Measurements from ENCODE around the gene AGPAT4.
A peak's percentile ranks its signal among the peaks of the same experiment; 100 is the strongest.
"Not testable (repeated sequence)": the region's sequence is repeated elsewhere in the genome, so short reads cannot be mapped to it uniquely, and the experiment has no call there.

The AGPAT4 gene, protein sequence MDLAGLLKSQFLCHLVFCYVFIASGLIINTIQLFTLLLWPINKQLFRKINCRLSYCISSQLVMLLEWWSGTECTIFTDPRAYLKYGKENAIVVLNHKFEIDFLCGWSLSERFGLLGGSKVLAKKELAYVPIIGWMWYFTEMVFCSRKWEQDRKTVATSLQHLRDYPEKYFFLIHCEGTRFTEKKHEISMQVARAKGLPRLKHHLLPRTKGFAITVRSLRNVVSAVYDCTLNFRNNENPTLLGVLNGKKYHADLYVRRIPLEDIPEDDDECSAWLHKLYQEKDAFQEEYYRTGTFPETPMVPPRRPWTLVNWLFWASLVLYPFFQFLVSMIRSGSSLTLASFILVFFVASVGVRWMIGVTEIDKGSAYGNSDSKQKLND

DNA sequence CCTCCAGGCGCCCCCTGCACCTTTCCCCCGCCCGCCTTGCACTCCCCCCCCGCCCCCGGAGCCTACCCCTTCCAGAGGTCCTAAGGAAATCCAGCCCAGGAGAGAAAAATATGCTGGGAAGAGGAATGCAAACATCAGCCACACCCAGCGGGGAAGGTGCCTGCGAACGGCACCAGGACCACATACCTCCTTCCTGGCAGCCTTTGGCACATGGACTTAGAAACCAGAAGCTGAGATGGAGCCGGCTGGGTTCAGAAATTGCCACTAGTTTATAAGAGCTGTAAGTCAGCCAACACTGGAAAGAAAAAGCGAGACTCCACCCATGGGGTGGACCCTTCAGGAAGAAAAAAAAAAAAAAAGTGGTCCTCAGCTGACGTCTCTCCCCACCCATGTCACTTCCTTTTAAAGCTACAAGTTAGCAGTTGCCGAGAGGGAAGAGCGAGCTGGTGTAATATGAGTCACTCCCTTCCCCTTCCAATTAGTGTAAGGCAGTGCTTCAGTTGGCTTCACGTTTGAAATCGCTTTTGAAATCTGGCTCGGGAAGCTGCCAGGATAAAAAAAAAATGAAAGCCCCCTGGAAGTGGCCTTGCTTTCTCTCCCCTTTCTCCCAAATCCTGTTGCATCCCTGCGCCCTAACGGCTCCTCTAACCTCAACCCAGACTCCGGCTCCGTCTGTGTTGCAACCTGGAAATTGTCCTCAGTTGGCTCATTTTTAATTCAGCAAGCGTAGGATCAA is at the start of gene AGPAT4:
TSS of gene AGPAT4 (minus strand) at position 310 of the 736 bp plus-strand sequence. CDS start 41,848 bp downstream, outside the sequence.
- DNase-seq, result peak; percentile 62

DNA sequence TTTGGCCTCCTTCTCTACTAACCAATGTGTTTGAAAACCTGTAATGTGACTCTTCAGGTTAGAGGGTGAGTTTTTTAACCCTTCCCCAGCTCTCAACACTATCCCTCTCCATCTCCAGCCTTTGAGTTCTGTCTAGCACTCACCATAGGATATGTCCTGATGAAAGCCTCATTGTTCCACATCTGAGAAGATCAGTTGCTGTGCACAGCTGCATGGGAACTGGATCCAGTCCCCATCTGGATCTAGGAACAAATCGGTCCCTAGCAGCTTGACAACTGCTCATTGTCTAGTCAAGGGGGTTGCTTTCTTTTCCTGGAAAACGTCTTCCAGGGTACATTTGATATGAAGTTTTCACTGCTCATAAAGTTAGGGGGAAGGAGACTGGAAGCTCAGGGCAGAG is 45.4 kb upstream of the AGPAT4 start:
- DNase-seq, result no peak

DNA sequence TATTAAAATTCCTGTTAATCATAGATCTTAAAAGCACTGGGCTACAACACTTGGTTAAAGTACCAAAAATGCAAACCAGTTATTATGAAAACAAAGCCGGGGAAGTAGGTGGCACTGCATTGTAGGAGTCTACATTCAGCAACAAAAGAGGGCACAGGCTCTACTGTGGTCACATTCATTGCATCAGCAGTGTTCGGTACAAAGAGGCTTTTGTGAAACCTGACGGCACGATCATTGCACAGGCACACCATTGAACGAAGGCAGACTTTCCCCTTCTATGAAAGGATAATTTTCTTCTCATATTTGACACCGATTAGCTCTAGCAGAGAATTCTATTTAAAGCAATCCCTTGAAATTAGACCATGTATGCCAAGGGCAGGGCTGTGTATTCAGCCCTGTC is 44.6 kb upstream of the AGPAT4 start:
- DNase-seq, result no peak

DNA sequence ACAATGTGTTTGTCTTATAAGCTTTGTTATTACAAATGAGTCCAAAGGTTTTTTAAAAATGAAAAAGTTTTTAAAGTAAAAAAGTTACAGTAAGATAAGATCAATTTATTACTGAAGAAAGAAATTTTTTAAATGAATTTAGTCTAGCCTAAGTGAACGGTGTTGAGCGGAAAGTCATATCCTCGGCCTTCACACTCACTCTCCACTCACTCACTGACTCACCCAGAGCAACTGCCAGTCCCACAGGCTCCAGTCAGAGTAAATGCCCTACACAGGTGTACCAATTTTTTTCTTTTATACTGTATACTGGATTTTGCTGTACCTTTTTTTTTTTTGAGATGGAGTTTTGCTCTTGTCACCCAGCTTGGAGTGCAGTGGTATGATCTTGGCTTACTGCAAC is 42.7 kb upstream of the AGPAT4 start:
- no peak for DNase-seq

DNA sequence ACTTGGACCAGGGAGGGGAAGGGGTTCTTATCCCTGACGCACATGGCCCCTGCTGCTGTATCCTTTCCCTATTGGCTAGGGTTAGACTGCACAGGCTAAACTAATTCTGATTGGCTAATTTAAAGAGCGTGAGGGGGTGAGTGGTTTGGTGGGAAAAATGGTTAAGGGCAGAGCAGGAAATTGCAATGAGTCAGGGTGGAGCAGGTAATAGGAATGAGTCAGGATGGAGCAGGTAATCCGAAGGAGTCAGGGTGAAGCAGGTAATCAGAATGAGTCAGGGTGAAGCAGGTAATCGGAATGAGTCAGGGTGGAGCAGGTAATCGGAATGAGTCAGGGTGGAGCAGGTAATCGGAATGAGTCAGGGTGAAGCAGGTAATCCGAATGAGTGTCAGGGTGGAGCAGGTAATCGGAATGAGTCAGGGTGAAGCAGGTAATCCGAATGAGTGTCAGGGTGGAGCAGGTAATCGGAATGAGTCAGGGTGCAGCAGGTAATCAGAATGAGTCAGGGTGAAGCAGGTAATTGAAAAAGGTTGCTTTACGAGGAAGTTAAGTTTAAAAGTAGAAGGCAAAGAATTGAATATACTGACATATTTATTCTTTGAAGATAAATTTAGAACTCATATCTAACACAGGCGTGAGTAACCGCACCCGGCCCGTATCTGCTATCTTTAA is 41.5 kb upstream of the AGPAT4 start:
- DNase-seq, result not testable (repeated sequence)

DNA sequence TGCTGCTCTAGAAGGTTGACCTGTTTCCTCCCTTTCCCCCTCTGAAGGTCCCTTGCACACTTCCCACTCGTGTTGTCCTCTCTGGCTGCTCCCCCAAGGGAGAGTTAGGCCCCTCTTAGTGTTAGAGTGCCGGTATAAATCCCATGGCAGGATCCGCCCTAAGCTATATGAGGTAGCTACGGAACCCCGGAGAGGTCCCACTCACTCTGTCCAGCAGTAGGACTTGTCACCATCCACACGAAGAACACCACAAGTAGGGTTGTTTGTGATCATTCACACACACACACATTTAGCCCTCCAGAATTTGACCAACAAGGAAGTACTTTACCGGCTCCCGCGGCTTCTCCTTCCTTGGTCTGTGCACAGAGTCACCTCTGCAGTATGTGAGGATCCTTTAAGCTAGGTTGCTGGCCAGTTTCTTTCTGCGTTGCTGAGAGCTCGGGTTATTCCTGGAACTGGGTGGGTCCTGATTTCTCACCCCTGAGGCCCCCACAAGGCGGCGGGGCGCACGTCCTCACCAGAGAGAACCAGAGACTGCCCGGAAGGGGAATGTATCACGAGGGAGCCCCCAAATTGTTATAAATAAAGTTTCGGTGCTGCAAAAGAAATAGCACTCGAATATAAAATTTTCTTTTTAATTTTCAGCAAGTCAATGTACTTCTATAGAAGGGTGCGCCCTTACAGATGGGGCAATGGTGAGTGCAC is 40.8 kb upstream of the AGPAT4 start:
- not testable (repeated sequence) for DNase-seq

DNA sequence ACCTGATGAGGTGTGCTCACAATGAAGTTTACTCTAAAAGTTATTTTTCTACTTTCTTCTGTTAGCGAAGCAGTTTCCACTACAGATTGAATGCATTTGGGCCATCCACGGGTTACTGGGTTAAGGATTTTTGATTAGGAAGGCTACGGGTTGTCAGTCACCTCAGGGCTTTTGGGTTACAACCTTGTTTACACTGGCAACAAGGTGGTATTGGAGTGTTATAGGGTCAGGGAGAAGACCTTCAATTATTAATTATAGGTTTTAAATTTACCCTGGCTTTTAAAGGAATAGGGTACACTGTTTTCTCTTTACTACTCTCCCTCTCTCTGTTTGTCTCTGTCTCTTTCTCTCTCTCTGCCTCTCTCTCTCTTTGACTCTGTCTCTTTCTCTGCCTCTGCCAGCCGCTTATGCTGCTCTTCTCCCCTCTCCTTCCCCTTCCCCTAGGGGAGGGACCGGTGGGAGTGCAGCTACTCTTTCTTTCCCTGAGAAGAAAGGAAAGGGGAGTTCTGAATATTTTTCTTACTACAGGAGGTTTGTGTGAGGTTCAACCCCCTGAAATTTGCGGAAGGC is 40.2 kb upstream of the AGPAT4 start:
- no peak for DNase-seq

DNA sequence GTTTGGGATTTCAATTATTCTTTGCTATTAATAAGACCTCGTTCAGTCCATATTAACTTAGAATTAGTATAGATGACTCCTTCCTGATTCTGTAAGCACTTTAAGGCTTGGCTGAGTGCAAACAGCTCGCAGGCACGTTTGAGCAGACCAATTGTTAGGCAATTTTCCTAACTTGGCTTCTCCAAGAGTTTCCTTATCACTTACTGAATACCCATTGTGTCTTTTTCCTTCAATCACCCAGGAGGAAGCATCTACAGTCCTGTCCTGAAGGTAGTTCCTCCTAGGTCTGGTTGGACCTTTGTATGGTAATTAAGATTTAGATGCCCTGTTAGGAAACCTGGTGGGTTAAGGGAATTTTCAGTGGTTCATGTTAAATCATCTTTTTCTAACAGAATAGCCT is 39.6 kb upstream of the AGPAT4 start:
- DNase-seq, result not testable (repeated sequence)

DNA sequence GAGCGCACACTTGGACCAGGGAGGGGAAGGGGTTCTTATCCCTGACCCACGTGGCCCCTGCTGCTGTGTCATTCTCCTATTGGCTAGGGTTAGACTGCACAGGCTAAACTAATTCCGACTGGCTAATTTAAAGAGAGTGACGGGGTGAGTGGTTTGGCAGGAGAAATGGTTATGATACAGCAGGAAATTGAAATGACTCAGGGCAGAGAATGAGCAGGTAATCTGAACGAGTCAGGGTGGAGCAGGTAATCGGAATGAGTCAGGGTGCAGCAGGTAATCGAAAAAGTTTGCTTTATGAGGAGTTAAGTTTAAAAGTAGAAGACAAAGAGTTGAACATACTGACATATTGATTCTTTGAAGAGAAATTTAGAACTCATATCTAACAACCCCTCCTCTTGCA is 35.9 kb upstream of the AGPAT4 start:
- not testable (repeated sequence) for DNase-seq

DNA sequence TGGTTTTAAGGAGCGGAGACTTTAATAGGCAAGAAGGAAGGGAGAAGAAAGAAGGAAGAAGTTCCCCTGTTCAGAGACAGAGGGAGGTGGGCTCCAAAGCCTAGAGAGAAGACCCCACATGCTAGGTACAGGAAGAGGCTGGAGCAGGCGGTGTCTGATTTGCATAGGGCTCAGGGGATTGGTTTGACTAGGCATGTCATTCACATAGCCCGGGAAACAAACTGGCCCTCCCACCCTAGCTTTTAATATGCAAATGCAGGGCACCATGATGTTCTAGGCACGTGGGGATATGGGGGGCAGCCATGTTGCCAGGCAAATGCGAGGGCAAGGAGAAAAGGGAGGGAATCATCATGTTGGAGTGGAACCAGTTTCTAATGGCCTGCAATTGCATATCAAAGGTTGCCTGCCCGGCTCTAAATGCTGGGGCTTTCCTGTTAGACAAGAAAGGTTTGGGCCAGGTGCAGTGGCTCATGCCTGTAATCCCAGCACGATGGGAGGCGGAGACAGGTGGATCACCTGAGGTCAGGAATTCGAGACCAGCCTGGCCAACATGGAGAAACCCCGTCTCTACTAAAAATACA is 34.3 kb upstream of the AGPAT4 start:
- no peak for DNase-seq

DNA sequence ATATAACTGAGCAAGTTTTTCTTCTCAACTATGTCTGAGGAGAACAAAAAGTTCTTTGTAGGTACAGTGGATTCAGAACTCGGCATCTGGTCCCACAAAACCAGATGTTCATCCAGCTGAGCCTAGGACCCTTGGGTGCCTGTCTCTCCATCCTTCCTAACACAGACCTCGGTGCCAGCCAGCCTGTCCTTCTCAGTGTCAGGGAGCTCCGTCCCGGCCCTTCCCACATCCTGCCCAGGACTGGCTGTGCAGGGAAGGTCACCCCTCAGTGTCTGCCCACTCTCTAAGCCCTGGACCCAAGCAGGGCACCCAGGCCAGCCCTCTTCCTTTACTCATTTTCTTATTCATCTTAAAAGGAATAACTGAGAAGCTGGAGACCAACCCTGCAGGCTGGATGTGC is 32.0 kb upstream of the AGPAT4 start:
- no peak for DNase-seq

DNA sequence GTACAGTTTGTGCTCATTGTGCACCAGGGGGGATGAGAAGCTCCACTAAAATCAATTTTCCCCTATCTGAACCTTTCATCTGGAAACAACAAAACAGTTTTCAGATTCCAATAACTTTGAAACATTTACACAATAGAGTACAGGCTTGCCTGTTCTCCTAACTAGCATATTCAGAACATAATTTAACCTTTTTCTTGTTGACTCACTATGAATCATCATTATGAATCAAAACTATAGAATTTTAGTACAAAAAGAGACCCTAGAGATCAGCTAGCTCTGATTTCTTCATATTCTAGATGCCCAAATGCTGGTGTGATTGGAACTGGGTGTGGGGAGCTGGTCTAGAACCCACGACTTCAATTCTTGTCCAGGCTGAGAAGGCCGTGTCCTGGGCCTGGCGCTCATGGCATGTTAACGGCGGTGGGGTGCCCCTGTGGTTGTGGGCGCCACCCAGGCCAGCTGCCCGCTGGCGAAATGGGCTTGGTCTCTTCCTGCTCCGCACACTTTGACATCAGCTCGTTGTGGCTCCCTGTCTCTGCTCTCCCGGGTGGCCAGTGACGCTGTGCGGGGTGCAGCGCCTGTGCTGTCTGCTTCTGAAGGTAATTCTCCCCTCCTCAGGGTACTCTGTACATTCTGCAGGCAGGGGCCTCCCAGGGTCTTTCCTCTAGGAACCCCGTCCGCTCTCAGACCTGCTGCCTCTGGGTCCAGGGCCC is 29.9 kb upstream of the AGPAT4 start:
- no peak for DNase-seq

DNA sequence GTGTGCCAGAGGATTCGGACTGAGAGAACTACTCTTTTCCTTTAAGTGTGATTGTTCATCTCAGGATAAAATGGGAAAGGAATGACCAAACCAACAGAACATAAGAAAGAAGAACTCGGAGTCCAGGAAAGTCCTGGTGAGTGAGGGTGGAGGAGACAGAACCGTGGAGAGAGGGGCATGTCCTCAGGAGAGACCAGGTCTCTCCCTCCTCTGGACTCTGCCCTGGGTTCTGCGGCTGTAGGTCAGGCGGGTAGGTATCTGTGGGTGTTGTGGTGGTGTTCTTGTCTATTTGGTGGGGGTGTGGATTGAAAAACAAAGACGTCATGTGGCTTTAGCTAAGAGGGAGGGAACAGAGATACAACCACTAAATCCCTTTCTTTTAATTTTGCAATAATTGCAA is 29.1 kb upstream of the AGPAT4 start:
- DNase-seq, result no peak

DNA sequence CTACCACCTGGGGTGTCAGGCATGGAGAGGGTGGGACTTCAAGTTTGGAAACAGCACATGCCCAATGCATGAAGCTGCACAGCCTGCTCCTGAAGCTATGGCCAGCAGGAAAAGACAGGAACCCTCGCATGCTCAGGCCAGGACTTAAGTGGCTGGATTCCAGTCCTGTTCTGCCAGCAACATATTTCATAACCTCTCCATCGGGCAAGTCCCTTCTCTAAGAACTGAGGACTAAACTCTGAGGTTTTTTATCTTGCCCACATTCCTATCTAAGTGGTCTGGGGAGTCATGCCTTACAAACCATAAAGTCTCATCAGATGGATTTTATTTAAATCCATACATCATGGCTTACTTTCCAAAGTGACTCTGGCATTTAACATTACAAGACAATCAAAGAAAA is 27.5 kb upstream of the AGPAT4 start:
- DNase-seq, result no peak

DNA sequence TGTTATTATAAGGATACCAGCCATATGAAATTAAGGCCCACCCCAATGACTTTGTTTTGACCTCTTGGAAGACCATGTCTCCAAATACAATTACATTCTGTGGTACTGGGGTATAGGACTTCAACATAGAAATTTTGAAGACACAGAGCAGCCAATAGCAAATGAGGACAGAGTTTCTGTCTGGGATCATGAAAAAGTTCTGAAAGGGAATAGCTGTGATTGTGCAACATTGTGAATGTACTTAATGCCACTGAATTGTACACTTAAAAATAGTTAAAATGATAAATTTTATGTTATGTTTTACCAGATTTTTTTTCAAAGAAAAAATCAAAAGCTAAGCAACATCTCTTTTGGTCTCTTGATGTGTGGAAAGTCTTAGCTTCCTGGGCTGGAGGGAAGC is 27.0 kb upstream of the AGPAT4 start:
- DNase-seq, result no peak

DNA sequence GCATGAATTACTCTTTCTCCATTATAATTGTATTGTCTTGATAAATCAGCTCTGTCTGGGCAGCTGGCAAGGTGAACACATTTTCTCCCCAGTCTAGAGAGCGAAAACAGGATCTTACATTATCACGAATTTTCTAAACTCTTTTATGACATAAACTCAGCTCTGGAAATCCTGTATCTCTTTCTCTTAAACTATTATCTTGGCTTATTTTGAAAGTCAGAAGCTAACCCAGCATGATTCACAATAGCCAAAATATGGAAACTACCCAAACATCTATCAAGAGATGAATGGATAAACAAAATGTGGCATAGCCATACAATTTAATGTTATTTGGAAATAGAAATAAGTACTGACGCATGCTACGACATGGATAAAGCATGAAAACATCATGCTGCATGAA is 25.9 kb upstream of the AGPAT4 start:
- no peak for DNase-seq

DNA sequence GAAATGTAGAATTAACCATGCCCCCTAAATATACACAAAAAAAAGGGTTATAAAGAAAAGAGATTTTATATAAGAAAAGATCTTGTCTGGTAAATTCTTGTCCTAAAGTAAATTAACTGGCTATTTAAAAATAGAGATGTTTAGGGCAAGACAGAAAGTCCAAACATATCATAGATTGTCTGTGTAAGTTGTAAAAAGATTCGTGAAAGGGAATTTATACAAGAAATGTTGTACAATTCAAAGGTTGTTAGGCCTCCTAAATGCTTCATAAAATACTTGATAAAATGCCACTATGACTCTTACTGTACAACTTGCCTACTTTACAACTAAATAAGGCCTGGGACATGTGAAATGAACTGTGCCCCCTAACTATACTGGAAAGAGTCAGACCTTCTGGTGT is 21.9 kb upstream of the AGPAT4 start:
- DNase-seq, result no peak

DNA sequence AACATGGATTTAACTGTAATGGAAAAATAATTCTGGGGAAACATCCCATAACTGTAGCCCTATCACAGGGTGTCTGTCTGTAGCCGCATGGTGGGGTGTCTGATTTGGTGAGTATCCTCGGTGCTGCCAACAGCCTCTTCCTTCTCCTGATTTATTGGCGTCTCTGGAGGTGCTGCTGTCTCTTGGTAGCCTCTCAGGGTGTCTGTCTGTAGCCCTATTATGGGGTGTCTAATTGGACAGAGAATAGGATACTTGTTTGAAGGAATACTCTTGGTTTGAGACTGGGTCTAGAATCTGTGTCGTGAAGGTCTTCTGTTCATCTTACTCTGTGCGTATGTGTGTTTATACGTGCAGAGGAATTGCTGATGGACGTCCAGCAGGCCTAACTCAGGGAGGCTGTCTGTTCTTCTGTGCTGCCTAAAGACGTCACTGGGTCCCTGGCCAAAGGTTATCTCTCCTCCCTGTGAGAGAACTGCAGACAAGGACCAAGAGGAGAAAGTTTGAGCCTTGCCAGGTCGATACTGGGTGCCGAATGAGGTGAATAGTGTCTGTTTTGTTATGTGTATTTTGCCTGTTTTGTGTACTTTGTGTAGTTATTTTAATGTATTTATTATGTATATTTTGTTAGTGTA is 18.9 kb upstream of the AGPAT4 start:
- no peak for DNase-seq

DNA sequence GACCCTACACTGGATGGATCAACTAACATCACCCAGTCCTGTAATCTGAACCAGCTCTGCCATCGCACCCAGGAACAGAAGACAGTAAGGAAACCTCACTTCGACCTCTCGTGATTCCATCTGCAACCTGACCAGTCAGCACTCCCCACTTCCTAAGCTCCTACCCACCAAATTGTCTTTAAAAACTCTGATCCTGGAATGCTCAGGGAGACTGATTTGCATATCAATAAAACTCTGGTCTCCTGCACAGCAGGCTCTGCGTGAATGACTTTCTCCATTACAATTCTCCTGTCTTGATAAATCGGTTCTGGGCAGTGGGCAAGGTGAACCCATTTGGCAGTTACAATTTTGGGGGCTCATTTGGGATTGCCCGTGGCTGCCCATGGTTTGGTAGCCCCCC is 18.3 kb upstream of the AGPAT4 start:
- no peak for DNase-seq

DNA sequence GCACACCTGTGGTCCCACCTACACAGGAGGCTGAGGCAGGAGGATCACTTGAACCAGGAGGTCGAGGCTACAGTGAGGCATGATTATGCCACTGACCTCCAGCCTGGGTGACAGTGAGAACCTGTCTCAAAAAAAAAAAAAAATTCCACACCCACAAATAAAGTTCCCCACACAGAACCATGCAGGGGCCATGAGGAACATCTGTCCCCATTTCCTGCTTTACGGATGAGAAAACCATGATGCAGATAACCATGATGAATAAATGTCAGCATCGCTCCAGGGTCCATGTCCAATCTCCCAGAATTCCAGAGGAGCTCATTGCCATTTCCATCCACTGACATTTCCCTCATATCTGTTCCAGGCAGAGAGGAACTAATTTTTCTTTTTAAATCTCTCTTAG is 16.9 kb upstream of the AGPAT4 start:
- no peak for DNase-seq

DNA sequence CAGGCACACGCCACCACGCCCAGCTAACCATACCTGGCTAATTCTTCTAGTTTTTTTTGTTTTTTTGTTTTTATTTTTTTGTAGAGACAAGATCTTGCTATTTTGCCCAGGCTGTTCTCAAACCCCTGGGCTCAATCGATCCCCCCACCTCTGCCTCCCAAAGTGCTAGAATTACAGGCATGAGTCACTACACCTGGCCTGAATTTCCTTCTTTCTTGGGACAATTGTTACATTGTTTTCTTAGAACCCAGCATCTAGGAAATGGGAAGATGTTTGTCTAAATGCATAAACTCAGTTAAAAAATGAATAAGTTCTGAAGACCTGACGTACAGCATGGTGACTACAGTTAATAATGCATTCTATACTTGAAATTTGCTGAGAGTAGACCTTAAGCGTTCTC is 10.8 kb upstream of the AGPAT4 start:
- no peak for DNase-seq
